ENCODE data around the gene ENTPD2.
"Not testable (repeated sequence)": the region's sequence is repeated elsewhere in the genome, so short reads cannot be mapped to it uniquely, and the experiment has no call there.

The ENTPD2 gene

DNA sequence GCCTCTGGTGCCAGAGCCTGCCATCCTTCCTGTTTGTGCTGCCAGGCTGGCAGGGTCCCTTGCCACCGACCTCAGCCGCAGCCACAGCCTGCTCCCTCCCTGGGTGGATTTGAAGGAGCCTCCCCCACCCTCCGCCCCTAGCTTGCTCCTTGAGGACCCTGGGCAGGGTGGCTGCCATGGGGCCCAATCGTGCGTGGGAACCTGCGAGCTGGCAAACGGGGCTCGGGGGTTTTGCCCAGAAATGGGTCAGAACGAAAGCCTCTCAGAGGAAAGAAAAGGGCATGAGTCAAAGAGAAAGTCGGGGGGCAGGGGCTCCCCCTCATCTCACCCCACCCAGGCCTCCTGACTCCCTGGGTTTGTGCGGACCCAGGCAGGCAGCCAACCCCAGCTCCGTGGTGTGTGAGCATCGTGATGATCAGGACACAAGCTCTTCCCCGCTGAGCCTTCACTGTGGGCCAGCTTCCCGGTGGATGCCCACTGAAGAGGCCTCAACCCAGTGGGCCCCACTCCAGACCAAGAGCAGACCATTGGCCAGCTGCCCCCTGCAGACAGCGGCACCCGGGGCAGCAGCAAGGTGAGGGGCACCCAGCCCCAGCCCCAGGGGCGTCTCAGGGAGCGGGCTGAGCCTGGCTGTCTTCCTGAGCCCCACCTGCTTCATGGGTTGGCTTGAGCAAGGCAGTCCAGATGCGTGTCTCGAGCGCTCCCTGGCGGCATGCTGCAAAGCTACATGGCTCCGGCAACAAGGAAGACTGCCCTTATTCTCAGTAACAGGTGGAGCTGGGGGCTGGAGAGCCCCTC, 19.0 kb downstream of the ENTPD2 start:
- DNase-seq (ENCODE audit: low spot score): peak; percentile 95
- TF ChIP-seq, protein P1, sequence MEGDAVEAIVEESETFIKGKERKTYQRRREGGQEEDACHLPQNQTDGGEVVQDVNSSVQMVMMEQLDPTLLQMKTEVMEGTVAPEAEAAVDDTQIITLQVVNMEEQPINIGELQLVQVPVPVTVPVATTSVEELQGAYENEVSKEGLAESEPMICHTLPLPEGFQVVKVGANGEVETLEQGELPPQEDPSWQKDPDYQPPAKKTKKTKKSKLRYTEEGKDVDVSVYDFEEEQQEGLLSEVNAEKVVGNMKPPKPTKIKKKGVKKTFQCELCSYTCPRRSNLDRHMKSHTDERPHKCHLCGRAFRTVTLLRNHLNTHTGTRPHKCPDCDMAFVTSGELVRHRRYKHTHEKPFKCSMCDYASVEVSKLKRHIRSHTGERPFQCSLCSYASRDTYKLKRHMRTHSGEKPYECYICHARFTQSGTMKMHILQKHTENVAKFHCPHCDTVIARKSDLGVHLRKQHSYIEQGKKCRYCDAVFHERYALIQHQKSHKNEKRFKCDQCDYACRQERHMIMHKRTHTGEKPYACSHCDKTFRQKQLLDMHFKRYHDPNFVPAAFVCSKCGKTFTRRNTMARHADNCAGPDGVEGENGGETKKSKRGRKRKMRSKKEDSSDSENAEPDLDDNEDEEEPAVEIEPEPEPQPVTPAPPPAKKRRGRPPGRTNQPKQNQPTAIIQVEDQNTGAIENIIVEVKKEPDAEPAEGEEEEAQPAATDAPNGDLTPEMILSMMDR (IDR thresholded peaks at IDR 0.05; ENCODE audit: borderline replicate concordance, control extremely low read depth, extremely low read depth, insufficient read depth, missing control alignments): peak; percentile 99
- in situ Hi-C loops (cut with MboI; ENCODE audit: low sequenced_read_pairs, unreplicated experiment): loop anchor here (10.0 kb wide), 1 partner anchor 260 kb away; no protein-coding TSS in a partner anchor

DNA sequence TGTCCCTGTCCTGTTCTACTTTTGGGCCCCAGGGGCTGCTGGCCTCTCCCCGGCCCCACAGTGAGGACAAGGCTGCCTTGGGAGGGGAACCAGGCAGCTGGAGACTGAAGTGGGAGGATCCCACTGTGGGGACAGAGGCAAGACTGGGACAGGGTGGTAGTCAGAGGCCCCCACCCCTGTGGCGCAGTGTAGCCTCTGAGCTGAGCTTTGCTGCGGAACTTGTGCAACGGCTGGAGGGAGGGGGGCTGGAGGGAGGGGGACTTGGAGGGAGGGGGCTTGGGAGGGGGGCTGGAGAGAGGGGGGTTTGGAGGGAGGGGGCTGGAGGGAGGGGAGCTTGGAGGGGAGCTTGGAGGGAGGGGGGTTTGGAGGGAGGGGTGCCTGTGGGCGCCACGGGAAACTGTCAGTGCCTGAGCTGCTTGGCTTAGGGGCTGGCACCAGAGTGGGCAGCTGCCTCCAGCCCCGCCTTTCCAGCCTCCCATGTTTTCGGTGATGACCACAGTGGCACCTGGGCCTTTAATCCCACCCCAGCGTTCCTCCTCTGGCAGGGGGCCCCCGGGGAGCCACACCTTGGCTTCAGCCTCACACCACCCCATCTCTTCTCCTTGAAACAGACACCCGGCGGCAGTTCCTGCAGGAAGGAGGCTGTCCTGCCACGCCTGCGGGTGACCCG, 19.7 kb downstream of the ENTPD2 start:
- in situ Hi-C loops (cut with MboI; ENCODE audit: low sequenced_read_pairs, unreplicated experiment): loop anchor here (10.0 kb wide), 1 partner anchor 259 kb away; no protein-coding TSS in a partner anchor
- TF ChIP-seq, protein P1 (IDR thresholded peaks at IDR 0.05; ENCODE audit: borderline replicate concordance, control extremely low read depth, extremely low read depth, insufficient read depth, missing control alignments): no peak
- no peak for DNase-seq (ENCODE audit: low spot score)

DNA sequence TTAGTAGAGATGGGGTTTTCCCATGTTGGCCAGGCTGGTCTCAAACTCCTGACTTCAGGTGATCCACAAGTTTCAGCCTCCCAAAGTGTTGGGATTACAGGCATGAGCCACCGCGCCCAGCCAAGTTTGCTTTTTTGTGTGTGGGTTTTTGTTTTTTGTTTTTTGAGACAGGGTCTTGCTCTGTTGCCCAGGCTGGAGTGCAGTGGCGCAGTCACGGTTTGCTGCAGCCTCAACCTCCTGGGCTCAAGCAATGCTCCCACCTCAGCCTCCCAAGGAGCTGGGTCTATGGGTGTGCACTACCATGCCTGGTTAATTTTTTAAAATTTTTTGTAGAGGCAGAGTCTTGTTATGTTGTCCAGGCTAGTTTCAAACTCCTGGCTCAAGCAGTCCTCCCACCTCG, 20.4 kb downstream of the ENTPD2 start:
- not testable (repeated sequence) for DNase-seq (ENCODE audit: low spot score)
- in situ Hi-C loops (cut with MboI; ENCODE audit: low sequenced_read_pairs, unreplicated experiment): loop anchor here (10.0 kb wide), 1 partner anchor 259 kb away; no protein-coding TSS in a partner anchor

DNA sequence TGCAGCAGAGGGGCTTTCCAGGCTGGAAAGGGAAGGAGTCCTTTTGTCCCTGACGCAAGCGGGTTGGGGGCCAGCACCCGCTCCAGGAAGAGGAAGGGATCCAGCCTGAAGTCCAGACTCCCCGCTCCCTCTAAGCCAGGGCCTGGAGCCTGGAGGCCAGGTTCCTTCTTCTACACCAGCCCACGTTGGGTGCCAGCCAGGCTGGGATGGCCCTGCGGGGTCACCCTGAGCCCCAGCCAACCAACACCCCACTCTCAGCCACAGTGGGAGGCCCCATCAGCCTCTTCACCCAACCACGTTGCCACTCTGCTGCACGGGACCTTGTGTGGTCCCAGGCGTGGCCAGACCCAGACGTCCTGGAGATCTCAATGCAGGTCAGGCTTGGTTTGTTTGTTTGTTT, 21.0 kb downstream of the ENTPD2 start:
- DNase-seq (ENCODE audit: low spot score): no peak
- in situ Hi-C loops (cut with MboI; ENCODE audit: low sequenced_read_pairs, unreplicated experiment): loop anchor here (10.0 kb wide), 1 partner anchor 258 kb away; no protein-coding TSS in a partner anchor
- TF ChIP-seq, protein P1 (IDR thresholded peaks at IDR 0.05; ENCODE audit: borderline replicate concordance, control extremely low read depth, extremely low read depth, insufficient read depth, missing control alignments): no peak

DNA sequence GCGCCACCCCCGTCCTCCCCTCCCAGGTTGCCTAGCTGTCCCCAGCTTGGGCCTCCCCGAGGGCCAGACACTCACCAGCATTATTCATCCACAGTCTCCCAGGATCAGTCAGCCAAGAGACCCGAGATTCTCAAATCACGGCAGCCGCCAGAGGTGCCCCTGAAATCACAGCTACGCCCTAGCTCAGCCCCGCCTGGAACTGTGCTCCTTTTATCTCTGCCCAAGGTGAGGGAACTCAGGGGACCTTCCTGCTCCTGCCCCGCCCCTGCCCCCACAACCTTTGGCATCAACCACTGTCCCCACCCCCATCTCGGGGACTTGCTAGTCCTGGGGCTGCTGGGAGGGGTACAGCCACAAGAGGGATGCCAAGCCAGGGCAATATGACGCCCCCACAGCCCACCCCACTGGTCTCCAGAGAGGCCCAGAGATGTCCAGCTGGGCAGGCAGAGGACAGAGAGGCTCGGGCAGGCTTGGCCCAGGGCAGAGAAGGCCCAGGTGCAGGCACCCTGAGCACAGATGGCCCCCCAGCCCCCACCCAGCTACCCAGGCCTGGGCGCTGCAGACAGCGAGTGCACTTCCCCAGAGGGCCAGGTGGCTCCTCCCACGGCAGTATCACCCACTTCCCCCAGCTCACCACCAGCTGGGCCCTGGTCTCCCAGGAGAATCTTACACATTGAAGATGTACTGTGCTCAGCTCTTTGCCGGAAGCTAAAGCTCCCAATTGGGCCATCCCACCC, 21.8 kb downstream of the ENTPD2 start, which contains the start of gene FUT7:
Gene FUT7 (minus strand): TSS at position 185 of the 737 bp plus-strand sequence. CDS start 97 bp downstream, at position 88.
- TF ChIP-seq, protein P1 (IDR thresholded peaks at IDR 0.05; ENCODE audit: borderline replicate concordance, control extremely low read depth, extremely low read depth, insufficient read depth, missing control alignments): no peak
- DNase-seq (ENCODE audit: low spot score): no peak

DNA sequence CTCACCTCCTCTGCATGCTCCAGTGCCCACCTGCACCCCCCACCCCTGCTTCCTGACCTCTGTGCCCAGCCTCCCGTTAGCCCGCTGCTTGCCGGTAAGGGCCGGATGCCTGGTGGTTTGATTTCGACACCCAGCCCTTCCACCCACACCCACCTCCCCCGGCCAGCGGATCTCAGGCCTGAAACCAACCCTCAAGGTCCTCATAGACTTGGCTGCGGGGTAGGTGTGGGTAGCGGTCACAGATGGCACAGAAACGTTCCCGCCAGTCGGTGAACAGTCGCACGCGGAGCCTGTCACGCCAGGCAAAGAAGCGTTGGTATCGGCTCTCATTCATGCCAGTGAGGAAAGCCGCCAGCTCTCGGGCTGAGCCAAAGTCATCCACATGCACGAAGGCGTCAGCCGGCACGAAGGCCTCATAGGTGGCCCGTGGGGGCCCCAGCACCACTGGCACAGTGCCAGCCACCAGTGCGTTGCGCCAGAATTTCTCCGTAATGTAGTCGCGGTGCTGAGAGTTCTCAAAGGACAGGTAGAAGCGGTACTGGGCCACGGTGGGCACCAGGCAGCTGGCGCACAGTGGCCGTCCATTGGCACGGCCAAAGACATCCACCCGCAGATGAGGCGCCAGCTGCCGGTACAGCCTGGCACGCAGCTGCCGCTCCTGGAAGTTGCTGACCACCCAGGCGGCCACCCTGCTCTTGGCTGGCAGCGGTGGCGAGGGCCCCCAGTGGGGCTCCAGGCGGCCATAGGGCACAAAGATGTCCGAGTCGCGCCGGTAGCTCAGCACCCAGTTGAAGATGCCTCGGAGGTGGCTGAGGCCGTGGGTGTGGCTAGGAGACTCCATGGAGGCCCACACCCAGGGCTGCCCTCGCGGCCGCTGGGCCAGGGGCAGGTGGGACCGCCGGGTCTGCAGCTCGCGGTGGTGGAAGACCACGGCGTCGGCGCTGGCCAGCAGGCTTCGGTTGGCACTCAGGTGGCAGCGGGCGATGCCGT, 23.0 kb downstream of the ENTPD2 start:
- TF ChIP-seq, protein P1 (IDR thresholded peaks at IDR 0.05; ENCODE audit: borderline replicate concordance, control extremely low read depth, extremely low read depth, insufficient read depth, missing control alignments): no peak
- no peak for DNase-seq (ENCODE audit: low spot score)
- in situ Hi-C loops (cut with MboI; ENCODE audit: low sequenced_read_pairs, unreplicated experiment): loop anchor here (10.0 kb wide), 1 partner anchor 256 kb away; no protein-coding TSS in a partner anchor

More for the DNA sequence above, 21.8 kb downstream of the ENTPD2 start, which contains the start of gene FUT7:
- in situ Hi-C loops (cut with MboI; ENCODE audit: low sequenced_read_pairs, unreplicated experiment): loop anchor here (10.0 kb wide), 1 partner anchor 257 kb away; no protein-coding TSS in a partner anchor

Data from GM13976 (cell line).